Activated naive CD4-positive, alpha-beta T cell treated with anti-CD3 and anti-CD28 coated beads, Interleukin-2, amount 10 ng/mL, durations not matched to agents 7 days and 5 days (primary cell): ENCODE results near the gene GNB4.

ENCODE experiments used
- CTCF ChIA-PET: fragments of 350-600 bp; sonication (Branson Sonifier 250); formaldehyde crosslinking; loops from one replicate; lab custom pipeline; 2021; ENCODE audit warnings: antibody characterized with exemption; lab: Charles Lee
- DNase-seq: peaks from one replicate; pipeline ENCODE4 v3.0.0-alpha.2; 2020
- H3K27ac Mint-ChIP-seq: one replicate; pipeline ENCODE4 v1.8.0; 2021; ENCODE audit warnings: mild to moderate bottlenecking, moderate library complexity, mixed read lengths
- H3K27me3 Mint-ChIP-seq: one replicate; pipeline ENCODE4 v1.8.0; 2021; ENCODE audit warnings: mild to moderate bottlenecking, mixed read lengths
- H3K36me3 Mint-ChIP-seq: one replicate; pipeline ENCODE4 v1.8.0; 2021; ENCODE audit warnings: mixed read lengths
- H3K4me1 Mint-ChIP-seq: one replicate; pipeline ENCODE4 v1.8.0; 2021; ENCODE audit warnings: mixed read lengths
- H3K4me3 Mint-ChIP-seq: one replicate; pipeline ENCODE4 v1.8.0; 2021; ENCODE audit warnings: mild to moderate bottlenecking, moderate library complexity, mixed read lengths
- H3K9me3 Mint-ChIP-seq: one replicate; pipeline ENCODE4 v1.8.0; 2021; ENCODE audit warnings: mixed read lengths

The GNB4 gene

GRCh38 chr3:179451265-179452175 lies at the start of gene GNB4:
Gene GNB4 (minus strand): TSS chr3:179451470. CDS start chr3:179426200, 25,270 bp downstream.
- Mint-ChIP-seq H3K4me1 (peaks cover 26% of the 10 kb centered on the region), H3K27me3 (peaks cover 61% of the 10 kb centered on the region), H3K4me3 (peak within 1 kb of the TSS; percentile 78), H3K27ac (peak within 1 kb of the TSS; percentile 8), H3K9me3 (no peaks in the 10 kb centered on the region), H3K36me3 (no peaks in the 10 kb centered on the region)
- CTCF ChIA-PET: no interaction called here
- peak; percentile 65 for DNase-seq

GRCh38 chr3:179495483-179495882 lies 44.2 kb upstream of the GNB4 start:
- Mint-ChIP-seq H3K4me1 (no peaks in the 10 kb centered on the region), H3K36me3 (no peaks in the 10 kb centered on the region), H3K27me3 (peaks cover 11% of the 10 kb centered on the region), H3K9me3 (peaks cover 29% of the 10 kb centered on the region), H3K4me3 (no peak overlapping the region), H3K27ac (no peak overlapping the region)
- CTCF ChIA-PET: no interaction called here
- no peak for DNase-seq

DNA sequence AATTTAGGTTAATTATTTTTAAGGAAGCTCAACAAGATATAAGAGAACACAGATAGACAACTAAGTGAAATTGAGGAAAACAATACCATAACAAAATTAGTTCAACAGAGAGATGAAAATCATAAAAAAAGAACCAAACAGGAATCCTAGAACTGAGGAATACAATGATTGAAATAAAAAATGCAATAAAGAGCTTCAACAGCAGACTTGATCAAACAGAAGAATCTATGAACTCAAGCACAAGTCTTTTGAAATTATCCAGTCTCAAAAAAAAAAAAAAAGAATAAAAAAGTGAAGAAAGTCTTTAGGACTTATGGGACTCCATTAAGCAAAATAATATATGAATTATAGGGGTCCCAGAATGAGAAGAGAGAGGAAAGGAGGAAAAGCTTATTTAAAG lies 42.0 kb upstream of the GNB4 start:
- Mint-ChIP-seq H3K27ac (no peak overlapping the region), H3K4me3 (no peak overlapping the region), H3K36me3 (no peaks in the 10 kb centered on the region), H3K27me3 (peaks cover 11% of the 10 kb centered on the region), H3K4me1 (no peaks in the 10 kb centered on the region), H3K9me3 (peaks cover 28% of the 10 kb centered on the region)
- CTCF ChIA-PET: interaction anchor here (0.6 kb wide), 1 partner anchor 119 kb away, joined by 3 read pairs; no protein-coding TSS in a partner anchor
- DNase-seq: no peak

DNA sequence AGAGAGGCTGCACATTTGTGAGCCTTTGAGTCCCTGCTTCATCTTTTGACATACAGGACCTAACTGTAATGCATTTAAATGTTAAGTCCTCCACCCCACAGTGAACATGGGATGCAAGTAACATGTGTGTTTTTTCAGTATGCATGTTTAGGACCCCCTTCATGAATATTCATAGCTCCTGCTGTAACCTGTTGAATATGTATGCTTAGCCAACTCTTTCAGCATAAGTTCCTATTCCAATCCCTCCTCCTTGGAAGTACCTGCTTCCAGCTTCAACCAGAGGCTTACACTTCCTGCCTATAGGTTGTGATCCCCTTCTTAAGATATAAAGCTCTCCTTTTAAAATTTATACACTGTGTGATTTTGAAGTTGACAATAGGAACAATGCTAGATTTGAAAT lies 36.9 kb upstream of the GNB4 start:
- CTCF ChIA-PET: no interaction called here
- no peak overlapping the region for H3K4me3 Mint-ChIP-seq
- DNase-seq: no peak
- H3K27ac Mint-ChIP-seq: no peak overlapping the region
- H3K27me3 Mint-ChIP-seq: no peaks in the 10 kb centered on the region
- H3K36me3 Mint-ChIP-seq: no peaks in the 10 kb centered on the region
- H3K4me1 Mint-ChIP-seq: no peaks in the 10 kb centered on the region
- peaks cover 5% of the 10 kb centered on the region for H3K9me3 Mint-ChIP-seq

- H3K4me3 Mint-ChIP-seq: no peak overlapping the region
- H3K4me1 Mint-ChIP-seq: no peaks in the 10 kb centered on the region
Measured at GRCh38 chr3:179486806-179487205, 35.5 kb upstream of the GNB4 start.

DNA sequence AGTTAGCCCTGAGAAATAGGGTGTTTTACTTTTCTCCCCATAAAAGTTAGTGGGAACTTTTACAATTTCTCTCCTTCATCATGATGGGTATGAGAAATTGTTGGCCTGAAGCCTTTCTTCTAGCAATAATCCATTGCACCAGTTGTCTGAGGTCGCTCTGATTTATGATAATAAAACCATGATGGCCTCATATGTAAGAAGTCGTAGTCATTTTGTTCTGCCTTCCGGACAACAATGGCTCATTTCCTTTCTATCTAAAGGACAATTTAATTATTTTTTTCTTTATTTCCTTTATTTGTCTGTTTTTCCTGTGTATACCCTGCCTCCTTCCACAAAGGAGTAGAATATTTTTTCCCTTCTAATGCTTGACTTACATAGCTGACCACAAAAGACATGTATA lies 31.6 kb upstream of the GNB4 start:
- CTCF ChIA-PET: interaction anchor here (0.6 kb wide), 1 partner anchor 171 kb away, joined by 3 read pairs; no protein-coding TSS in a partner anchor
- H3K4me1 Mint-ChIP-seq: no peaks in the 10 kb centered on the region

More at GRCh38 chr3:179486806-179487205, 35.5 kb upstream of the GNB4 start:
- no peak for DNase-seq
- CTCF ChIA-PET: interaction anchor here (0.6 kb wide), 1 partner anchor 347 kb away, joined by 3 read pairs; no protein-coding TSS in a partner anchor
- Mint-ChIP-seq H3K27ac (no peak overlapping the region), H3K9me3 (no peaks in the 10 kb centered on the region), H3K27me3 (no peaks in the 10 kb centered on the region), H3K36me3 (no peaks in the 10 kb centered on the region)

GRCh38 chr3:179476215-179476614 lies 24.9 kb upstream of the GNB4 start:
- no peak for DNase-seq
- H3K27me3 Mint-ChIP-seq: peaks cover 11% of the 10 kb centered on the region
- peaks cover 2% of the 10 kb centered on the region for H3K4me1 Mint-ChIP-seq
- no peaks in the 10 kb centered on the region for H3K9me3 Mint-ChIP-seq
- CTCF ChIA-PET: no interaction called here
- no peak overlapping the region for H3K4me3 Mint-ChIP-seq
- no peak overlapping the region for H3K27ac Mint-ChIP-seq
- no peaks in the 10 kb centered on the region for H3K36me3 Mint-ChIP-seq

More for the DNA sequence above, 31.6 kb upstream of the GNB4 start:
- Mint-ChIP-seq H3K27ac (no peak overlapping the region), H3K27me3 (peaks cover 8% of the 10 kb centered on the region), H3K9me3 (no peaks in the 10 kb centered on the region), H3K4me3 (no peak overlapping the region), H3K36me3 (no peaks in the 10 kb centered on the region)
- no peak for DNase-seq

DNA sequence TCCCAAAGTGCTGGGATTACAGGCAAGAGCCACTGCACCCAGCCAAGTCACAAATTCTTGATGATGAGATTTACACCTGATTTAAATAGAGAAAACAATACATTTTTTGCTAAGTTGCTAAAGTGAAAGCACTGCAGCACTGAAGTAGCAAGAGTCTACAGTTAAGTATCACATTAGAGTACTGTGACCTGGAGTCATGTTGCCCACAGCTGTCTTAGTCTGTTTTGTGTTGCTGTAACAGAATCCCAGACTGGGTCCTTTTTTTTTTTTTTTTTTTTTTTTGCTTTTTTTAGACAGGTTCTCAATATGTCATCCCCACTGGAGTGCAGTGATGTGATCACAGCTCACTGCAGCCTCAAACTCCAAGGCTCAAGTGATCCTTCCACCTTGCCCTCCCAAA lies 23.2 kb upstream of the GNB4 start:
- Mint-ChIP-seq H3K9me3 (no peaks in the 10 kb centered on the region), H3K4me3 (no peak overlapping the region), H3K27ac (no peak overlapping the region), H3K4me1 (peaks cover 2% of the 10 kb centered on the region), H3K27me3 (peaks cover 9% of the 10 kb centered on the region), H3K36me3 (no peaks in the 10 kb centered on the region)
- CTCF ChIA-PET: no interaction called here
- DNase-seq: no peak

- Mint-ChIP-seq H3K9me3 (no peaks in the 10 kb centered on the region), H3K27me3 (peaks cover 8% of the 10 kb centered on the region), H3K4me1 (peaks cover 2% of the 10 kb centered on the region), H3K27ac (no peak overlapping the region), H3K4me3 (no peak overlapping the region), H3K36me3 (no peaks in the 10 kb centered on the region)
- CTCF ChIA-PET: no interaction called here
- no peak for DNase-seq
Measured at GRCh38 chr3:179473565-179473964, 22.3 kb upstream of the GNB4 start.

- Mint-ChIP-seq H3K9me3 (no peaks in the 10 kb centered on the region), H3K4me3 (no peak overlapping the region), H3K36me3 (no peaks in the 10 kb centered on the region), H3K4me1 (peaks cover 10% of the 10 kb centered on the region), H3K27me3 (peaks cover 12% of the 10 kb centered on the region), H3K27ac (no peak overlapping the region)
- CTCF ChIA-PET: interaction anchor here (1.4 kb wide), 1 partner anchor 15 kb away, joined by 4 read pairs; no protein-coding TSS in a partner anchor
- DNase-seq: peak; percentile 24
Measured at GRCh38 chr3:179464323-179465092, 13.2 kb upstream of the GNB4 start.

GRCh38 chr3:179463319-179463718 lies 12.0 kb upstream of the GNB4 start:
- Mint-ChIP-seq H3K36me3 (no peaks in the 10 kb centered on the region), H3K9me3 (no peaks in the 10 kb centered on the region), H3K4me1 (peaks cover 10% of the 10 kb centered on the region), H3K27me3 (peaks cover 12% of the 10 kb centered on the region), H3K27ac (no peak overlapping the region), H3K4me3 (no peak overlapping the region)
- no peak for DNase-seq
- CTCF ChIA-PET: interaction anchor here (1.4 to 1.7 kb wide), 2 partner anchors 10 to 14 kb away, joined by 4 read pairs; no protein-coding TSS in a partner anchor

DNA sequence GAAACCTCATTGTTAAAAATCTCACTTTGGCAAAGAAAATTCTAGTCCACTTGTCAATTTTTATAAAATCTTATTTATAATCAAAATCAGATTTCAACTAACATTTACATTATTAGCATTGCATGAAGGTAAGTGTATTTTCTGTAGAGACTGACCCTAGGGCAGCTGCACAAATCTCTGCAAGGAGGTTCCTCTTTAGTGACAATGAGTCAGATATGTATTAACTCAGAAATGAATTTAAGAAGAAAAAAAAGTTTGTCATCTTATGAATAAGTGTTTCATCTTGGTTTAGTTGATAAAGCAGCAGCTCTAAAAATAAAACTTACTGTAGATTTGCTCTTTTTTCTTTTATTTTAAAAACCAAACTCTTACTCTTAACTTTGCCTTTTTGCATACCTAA lies 9.0 kb upstream of the GNB4 start:
- no peak for DNase-seq
- CTCF ChIA-PET: interaction anchor here (1.0 kb wide), 1 partner anchor 27 kb away, joined by 4 read pairs; no protein-coding TSS in a partner anchor
- peaks cover 25% of the 10 kb centered on the region for H3K27me3 Mint-ChIP-seq
- H3K4me3 Mint-ChIP-seq: no peak overlapping the region
- H3K9me3 Mint-ChIP-seq: no peaks in the 10 kb centered on the region
- H3K36me3 Mint-ChIP-seq: no peaks in the 10 kb centered on the region
- H3K4me1 Mint-ChIP-seq: peaks cover 10% of the 10 kb centered on the region
- no peak overlapping the region for H3K27ac Mint-ChIP-seq

- no peaks in the 10 kb centered on the region for H3K36me3 Mint-ChIP-seq
- peaks cover 38% of the 10 kb centered on the region for H3K27me3 Mint-ChIP-seq
- CTCF ChIA-PET: interaction anchor here (1.2 kb wide), 1 partner anchor 102 kb away, joined by 3 read pairs; no protein-coding TSS in a partner anchor
- no peak overlapping the region for H3K27ac Mint-ChIP-seq
- peaks cover 9% of the 10 kb centered on the region for H3K4me1 Mint-ChIP-seq
- no peak overlapping the region for H3K4me3 Mint-ChIP-seq
- no peak for DNase-seq
- no peaks in the 10 kb centered on the region for H3K9me3 Mint-ChIP-seq
Measured at GRCh38 chr3:179455954-179456353, 4.7 kb upstream of the GNB4 start.

DNA sequence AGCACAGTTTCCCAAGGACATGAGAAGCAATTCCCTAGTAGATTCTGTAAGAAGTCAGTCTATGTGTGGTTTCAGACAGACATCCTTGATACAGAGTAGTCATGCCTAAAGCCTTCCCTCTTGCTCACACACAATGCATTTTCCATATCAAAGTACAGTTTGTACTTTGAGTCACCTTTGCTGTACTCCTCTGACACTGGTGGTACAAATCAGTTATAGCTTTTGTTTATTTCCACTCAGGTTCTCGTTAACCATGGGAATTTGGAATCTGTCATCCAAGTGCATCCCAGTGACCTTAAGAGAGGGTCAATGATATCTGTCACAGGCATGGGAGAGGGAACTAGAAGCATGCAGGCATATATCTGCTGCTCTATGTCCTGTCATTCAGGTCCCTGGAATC lies 3.6 kb upstream of the GNB4 start:
- Mint-ChIP-seq H3K27me3 (peaks cover 45% of the 10 kb centered on the region), H3K4me1 (peaks cover 17% of the 10 kb centered on the region), H3K27ac (no peak overlapping the region), H3K4me3 (no peak overlapping the region), H3K36me3 (no peaks in the 10 kb centered on the region), H3K9me3 (no peaks in the 10 kb centered on the region)
- DNase-seq: no peak
- CTCF ChIA-PET: interaction anchor here (1.2 kb wide), 1 partner anchor 103 kb away, joined by 3 read pairs; no protein-coding TSS in a partner anchor
